CD4-positive, alpha-beta T cell treated with Interferon gamma for 1 hour (primary cell): ENCODE measurements around the gene APOL3.
"Not testable (repeated sequence)": the region's sequence is repeated elsewhere in the genome, so short reads cannot be mapped to it uniquely, and the experiment has no call there.

Source experiments
- DNase-seq: peaks from one replicate; pipeline ENCODE4 v3.0.0-alpha.2; 2020

The APOL3 gene

GRCh38 chr22:36156515-36157419 is 3.8 kb downstream of the APOL3 start:
- peak; percentile 83 for DNase-seq

GRCh38 chr22:36156119-36156514 is 4.4 kb downstream of the APOL3 start:
- DNase-seq: no peak

- no peak for DNase-seq
Observed at GRCh38 chr22:36155702-36156101, 4.9 kb downstream of the APOL3 start.

DNA sequence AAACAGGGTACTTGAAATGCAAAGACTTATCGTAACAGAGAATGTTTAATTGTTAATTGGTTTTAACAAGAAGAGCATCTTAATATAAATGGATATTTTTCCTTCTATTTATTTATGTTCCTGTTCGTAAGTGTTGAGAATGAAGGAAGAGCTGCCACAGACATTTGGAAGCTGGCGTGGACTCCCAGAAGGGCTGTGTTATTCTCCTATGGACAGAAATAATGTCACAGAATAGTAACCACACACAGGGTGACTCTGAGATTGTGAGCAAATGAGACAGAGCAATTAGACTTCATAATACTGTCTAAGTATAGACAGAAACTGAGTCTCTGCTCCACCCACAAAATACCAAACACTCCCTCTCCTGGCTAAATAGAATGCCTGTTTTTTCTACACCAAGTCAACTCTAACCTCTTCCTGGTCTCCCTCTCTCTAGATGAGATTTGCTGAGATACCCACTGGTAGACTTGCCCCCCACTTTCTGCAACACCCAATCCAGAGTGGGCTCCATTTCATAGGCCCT is 6.1 kb downstream of the APOL3 start:
- DNase-seq: no peak

DNA sequence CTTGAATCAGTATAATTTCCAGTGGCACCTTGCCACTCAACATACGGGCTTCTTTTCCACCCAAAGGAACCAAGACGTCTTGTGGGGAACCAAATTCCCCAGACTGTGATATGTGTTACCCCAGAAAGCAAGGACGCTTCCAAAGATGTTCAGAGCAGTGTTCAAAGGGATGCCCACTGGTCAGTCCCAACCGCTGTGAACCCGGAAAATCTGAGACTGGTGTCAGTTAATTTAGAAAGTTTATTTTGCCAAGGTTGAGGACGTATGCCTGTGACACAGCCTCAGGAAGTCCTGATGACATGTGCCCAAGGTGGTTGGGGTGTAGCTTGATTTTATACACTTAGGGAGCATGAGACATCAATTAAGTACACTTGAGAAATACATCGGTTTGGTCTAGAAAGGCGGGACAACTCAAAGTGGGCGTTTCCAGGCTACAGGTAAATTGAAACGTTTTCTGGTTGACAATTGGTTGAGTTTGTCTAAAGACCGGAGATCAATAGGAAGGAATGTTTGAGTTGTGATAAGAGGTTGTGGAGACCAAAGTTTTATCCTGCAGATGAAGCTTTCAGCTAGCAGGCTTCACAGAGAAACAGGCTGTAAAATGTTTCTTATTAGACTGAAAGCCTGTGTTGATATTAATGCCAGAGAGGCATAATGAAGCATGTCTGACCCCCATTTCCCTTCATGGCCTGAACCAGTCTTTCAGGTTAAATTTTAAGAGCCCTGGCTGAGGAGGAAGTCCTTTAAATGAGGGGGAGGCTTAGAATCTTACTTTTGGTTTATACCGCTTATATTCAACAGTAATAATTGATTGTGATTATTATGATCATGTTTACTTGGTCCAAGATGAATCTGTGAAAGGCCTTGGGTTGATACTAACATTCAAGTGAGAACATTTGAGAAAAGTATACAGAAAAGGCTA is 6.8 kb downstream of the APOL3 start:
- no peak for DNase-seq

GRCh38 chr22:36152821-36153220 is 7.7 kb downstream of the APOL3 start:
- not testable (repeated sequence) for DNase-seq

GRCh38 chr22:36152088-36152487 is 8.5 kb downstream of the APOL3 start:
- no peak for DNase-seq

- DNase-seq: no peak
Observed at GRCh38 chr22:36151006-36151595, 9.5 kb downstream of the APOL3 start.

DNA sequence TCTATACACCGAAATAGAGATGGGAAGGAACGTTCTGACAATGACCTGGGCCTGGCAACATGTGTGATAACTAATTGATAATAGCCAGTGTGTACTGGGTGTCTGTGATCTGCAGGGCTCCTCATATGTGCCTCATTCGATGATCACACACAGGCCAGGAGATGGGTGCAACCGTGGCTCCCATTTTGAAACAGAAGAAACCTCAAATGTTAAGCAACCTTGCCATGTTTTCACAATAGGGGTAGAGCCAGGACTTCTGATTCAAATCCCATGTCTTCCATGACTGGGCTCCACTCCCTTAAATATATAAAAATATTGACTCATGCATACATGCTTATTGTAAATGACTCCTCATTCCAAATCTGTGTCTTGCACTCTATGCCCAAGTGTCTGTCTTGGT is 11.1 kb downstream of the APOL3 start:
- DNase-seq: no peak

DNA sequence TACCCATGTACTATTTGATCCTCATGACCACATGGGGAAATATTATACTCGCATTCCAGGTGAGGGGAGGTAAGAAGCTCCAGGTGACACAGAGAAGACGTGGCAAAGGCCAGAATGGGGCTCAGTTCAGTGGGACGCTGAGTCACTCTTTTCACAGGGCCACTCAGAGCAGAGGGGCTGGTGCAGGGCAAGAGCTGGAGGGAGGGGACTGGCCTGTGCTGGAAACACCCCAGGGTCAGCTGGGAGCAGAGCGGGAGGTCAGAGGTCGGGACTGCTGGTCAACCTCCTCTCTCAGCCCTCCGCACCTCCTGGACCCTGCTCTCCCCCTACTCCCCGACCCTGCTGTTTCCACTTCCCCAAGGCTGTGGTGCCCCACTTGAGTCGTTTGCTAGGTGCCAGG is 12.1 kb downstream of the APOL3 start:
- DNase-seq: no peak

- DNase-seq: no peak
Observed at GRCh38 chr22:36147196-36147791, 13.3 kb downstream of the APOL3 start.

DNA sequence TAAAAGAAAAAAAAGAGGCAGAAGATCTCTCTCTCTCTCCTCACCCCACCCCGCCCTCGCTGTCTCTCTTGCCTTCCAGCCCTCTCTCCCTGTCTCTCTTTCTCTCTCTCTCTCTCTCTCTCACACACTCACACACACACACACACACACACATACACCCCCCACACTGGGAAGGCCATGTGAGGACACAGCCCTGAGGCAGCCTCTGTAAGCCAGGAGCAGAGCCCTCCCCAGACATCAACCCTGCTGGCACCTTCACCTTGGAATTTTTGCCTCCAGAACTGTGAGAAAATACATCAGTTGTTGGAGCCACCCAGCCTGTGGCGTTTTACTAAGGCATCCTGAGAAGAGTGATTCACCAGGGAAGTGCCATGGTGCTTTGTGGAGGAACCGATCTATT is 14.7 kb downstream of the APOL3 start:
- no peak for DNase-seq

- peak; percentile 49 for DNase-seq
Observed at GRCh38 chr22:36144886-36145541, 15.5 kb downstream of the APOL3 start.

GRCh38 chr22:36143956-36144355 is 16.6 kb downstream of the APOL3 start:
- DNase-seq: no peak

DNA sequence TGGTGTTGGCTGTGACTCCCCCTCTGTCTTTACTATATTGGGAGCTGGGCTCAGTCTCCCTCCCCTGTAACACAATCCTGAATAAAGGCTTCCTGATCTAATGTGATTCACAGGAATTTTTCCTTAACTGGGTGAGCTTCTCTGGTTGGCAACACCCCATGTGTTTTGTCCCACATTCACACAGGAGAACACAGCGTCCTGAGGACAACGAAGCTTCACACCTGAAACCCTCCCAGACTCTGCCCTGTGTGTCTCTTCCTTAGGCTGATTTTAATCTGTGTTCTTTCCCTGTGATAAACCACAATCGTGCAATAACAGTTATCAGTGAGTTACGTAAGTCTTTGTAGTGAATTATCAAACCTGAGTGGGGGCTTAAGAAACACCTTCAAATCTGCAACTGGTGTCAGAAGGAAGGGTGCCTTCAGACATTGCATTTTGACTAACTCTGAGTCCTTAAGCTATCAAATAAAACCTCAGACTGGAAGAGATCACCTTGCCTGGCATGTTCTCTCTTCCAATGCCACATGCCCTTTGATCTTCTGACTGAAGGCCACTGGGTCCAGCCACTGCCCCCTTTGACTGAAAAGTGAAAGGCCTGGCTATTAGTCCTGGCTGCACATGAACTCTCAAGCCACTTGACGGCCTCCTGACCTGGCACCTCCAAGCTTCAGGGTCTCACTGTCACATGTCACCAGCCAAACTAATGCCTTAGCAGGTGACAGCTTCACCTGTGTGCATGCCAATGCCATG is 17.3 kb downstream of the APOL3 start:
- DNase-seq: no peak

DNA sequence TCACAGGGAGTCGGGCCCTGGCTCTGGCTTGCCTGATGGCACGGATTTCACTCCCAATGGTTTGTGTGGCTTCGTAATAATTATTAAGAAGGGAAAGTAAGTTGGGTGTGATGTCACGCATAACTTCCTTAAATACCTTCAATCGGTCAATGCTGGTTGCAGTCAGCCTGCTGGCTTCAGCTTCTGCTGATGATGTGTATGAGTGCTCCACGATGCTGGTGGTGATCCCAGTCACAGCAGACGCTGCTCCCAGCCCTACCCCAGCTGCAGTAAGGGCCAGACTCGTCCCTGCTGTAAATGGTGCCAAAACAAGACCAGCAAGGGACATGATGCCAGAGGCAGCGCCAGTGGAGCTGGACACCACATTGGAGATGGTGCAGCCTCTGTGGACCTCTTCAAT is 19.1 kb downstream of the APOL3 start:
- DNase-seq: no peak

- not testable (repeated sequence) for DNase-seq
Observed at GRCh38 chr22:36138709-36139108, 21.8 kb downstream of the APOL3 start.

DNA sequence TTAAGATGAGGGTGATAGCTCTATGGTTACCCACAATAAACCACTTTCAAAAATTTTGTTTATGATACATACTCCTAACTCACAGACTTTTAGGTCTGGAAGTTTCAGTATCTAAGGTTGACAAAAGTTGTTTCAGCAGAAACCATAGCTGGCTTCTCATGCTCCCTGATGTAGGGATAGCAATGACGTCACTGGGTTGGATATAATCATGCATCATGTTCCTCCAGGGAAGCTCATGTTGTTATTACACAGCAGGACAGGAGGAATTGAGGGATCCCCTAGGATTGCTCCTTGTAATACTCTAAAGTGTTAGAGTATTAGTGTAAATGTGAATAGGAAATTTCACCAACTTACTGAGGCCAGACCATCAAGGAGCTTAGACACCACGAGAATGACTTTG is 23.6 kb downstream of the APOL3 start:
- DNase-seq: no peak

GRCh38 chr22:36136475-36136874 is 24.1 kb downstream of the APOL3 start:
- DNase-seq: no peak

- DNase-seq: no peak
Observed at GRCh38 chr22:36135306-36135980, 25.1 kb downstream of the APOL3 start.

- DNase-seq: no peak
Observed at GRCh38 chr22:36134182-36134581, 26.4 kb downstream of the APOL3 start.
